ENCODE results near the gene MAP2K4.
"Not testable (repeated sequence)": the region's sequence is repeated elsewhere in the genome, so short reads cannot be mapped to it uniquely, and the experiment has no call there.

Gene MAP2K4

DNA sequence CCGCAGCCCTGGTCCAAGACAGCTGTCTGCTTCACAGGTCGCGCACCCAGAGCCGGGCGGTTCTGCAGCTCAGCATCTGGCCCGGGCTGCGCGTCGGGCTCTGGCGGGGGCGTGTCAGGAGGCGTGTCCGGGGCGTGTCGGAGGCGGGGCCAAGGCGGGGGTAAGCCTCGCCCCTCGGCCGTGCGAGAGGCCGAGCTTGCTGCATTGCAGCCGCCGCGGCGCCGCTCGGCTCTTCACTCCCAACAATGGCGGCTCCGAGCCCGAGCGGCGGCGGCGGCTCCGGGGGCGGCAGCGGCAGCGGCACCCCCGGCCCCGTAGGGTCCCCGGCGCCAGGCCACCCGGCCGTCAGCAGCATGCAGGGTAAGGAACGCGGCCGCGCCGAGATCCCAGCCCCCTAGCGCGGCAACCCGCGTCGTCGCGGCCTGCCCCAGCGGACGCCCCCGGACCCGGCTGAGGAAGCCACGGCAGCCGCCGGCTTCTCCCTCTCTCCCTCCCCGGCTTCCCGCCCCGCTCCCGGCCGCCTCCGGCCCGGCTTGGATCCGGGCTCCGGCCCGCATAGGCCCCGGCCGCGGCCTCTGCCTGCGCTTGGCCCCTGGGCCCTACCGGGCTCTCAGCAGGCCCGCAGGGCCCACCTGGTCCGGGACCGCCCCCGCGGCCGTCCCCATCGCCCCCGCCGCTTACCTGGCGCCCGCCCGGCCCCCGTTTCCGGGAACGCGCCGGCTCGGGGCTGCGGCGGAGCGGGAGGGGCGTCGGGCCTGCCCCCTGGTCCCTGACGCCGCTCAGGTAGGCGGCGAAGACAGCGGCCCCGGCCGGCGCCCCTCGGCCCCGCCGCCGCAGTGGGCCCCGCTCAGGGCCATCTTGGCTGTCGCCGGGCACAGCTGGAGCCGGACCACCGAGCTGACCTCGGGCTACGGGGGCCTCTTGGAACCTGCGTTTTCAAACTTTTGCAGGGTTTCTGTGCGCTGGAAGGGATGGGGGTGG is at the start of gene MAP2K4:
TSS of gene MAP2K4 (plus strand) at position 236 of the 981 bp plus-strand sequence. CDS start at position 246, 10 bp downstream.
- DNase-seq (ENCODE audit: low spot score): peak; percentile 92

DNA sequence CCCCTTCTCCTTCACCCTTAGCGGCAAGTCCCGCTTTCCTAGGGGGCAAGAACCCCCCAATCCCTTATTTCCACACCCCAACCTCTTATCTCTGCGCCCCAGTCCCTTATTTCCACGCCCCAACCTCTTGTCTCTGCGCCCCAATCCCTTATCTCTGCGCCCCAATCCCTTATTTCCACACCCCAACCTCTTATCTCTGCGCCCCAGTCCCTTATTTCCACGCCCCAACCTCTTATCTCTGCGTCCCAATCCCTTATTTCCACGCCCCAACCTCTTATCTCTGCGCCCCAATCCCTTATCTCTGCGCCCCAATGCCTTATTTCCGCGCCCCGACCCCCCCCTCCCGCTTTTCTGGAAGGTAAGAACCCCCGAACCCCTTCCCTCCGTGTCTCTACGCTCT is 47.9 kb upstream of the MAP2K4 start:
- not testable (repeated sequence) for DNase-seq (ENCODE audit: low spot score)

DNA sequence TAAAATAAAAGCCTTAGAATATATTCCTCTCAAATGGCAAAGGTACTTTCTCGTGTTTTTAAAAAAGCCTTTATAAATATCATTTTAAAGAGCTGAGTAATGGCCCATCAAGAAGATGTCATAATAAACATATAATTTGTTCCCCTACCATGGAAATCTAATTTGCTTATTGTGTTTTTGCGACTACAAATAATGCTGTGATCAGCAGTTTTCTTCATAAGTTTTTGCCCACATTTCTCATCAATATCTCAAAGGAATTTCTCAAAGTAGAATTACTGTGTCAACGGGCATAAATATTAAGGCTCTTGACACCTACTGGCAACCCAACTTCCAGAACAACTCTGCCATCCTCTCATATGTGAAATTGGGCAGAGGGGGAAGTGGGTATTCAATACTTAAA is 40.9 kb upstream of the MAP2K4 start:
- no peak for DNase-seq (ENCODE audit: low spot score)

DNA sequence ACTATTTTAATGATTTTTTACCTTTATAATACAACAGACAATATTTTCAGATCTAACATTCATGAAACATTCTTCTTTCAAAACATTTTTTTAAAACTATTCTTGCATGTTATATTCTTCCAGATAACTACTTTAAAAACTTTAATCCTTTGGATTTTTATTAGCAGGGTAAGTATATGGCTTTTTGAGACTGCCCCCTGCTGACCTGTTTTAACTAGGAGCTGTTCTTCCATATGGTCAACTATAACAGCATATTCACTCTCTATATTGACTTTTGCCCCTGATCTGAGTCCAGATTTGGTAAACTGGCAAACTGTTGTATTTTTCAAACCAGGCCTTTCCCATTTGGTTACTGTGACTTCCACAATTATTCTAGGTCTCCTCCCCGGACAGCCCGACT is 39.9 kb upstream of the MAP2K4 start:
- no peak for DNase-seq (ENCODE audit: low spot score)

DNA sequence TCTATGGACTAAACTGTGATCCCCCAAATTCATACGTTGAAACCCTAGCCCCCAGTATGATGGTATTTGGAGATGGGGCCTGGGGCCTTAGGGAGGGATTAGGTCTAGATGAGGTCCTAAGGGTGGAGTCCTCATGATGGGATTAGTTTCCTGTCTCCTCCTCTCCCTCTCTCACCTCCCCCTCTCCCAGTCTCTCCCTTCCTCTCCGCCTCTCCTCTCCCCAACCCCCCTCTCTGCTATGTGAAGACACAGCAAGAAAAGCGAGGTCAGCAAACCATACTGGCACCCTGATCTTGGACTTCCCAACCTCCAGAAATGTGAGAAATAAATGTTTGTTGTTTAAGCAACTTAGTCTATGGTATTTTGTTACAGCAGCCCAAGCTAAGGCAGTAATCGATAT is 38.8 kb upstream of the MAP2K4 start:
- no peak for DNase-seq (ENCODE audit: low spot score)

DNA sequence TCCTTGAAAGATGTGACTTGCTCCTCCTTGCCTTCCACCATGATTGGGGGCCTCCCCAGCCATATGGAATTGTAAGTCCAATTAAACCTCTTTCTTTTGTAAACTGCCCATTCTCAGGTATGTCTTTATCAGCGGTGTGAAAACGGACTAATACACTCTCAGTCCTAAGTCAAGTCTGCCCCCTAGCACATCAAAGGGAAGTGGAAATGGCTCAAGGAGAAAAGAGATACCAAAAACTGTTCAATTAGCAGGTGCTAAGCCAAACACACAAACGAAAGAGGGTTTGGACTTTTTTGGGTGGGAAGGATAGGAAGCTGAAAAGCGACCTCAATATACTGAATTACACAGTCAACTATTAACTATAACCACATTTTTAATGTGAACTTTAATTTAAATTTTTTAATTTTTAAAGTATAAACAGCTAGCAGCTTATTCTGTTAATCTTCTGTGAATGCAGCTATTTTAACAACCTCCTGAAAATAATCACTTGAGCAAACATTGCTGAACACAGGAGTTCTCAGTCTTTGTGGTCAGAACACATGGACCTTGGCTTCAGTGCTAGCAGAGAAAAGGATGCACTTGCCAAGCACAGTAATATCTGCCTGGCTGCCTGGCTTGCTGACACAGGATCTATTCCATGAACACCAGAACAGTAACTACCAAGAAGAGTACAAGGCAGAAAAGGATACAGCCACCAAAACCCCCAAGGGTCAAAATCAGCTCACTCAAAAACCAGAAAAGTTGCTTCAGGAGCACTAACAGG is 34.3 kb upstream of the MAP2K4 start:
- DNase-seq (ENCODE audit: low spot score): no peak

DNA sequence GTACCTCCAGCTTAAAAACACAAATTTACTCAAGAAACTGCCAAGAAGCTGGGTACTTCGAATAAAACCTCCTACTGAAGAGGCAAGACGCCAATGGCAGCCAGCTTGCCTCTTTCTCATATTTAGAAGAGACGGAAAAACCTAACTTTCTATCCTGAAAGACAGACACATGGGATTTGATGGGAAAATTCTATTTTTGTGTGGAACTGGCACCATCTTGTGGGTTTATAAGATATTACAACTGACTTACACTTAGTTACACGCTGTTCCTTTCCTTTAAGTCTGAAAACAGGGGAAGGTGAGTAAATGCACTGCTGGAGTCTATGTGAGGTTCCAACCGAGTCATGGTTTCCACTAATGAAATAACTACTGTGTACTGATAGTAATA is 33.7 kb upstream of the MAP2K4 start:
- peak; percentile 10 for DNase-seq (ENCODE audit: low spot score)

DNA sequence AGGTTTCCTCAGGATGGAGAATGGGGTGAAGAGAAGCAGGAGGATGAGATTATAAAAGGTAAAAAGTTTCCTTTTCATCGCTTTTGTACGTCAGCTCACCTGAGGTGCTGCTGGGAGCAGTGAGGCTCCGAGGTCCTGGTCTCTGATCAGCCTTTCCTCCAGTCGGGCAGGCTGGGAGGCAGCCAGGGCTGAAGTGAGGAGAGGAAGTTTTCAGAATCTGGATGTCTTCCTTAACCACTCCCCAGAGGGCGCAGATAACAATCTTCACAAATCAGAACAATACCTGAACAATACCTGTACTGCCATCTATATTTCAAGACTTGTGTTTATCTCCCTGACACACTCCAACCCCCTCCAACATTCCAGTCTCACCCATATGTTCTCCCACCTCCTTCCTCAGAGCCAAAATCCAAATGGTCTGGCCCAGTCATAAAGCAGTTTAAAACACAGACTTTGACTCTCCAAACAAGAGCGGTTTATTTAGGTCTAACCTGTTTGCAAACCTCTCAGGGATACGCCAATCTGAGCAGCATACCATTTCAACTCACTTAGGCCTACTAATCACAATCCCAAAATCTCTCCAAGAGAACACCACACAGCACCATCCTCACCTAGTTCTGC is 30.2 kb upstream of the MAP2K4 start:
- no peak for DNase-seq (ENCODE audit: low spot score)

DNA sequence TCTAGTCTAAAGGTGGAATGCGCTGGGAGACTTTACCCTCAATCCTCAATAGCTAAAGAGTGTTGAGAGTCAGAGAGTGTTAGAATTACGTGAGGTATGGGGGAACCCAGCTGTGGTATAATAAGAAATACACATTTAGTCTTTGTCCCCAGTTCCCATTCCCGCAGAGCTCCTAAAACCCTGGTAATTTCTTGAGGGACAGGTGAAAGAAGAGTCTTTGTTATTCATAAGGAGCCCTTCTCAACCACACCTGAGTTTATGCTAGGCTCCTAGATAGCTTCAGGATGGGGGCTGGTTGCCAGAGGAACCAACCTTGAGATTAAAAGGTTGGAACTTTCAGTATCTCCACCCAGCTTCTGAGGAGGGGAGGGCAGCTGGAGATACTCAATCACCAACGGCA is 29.2 kb upstream of the MAP2K4 start:
- no peak for DNase-seq (ENCODE audit: low spot score)

DNA sequence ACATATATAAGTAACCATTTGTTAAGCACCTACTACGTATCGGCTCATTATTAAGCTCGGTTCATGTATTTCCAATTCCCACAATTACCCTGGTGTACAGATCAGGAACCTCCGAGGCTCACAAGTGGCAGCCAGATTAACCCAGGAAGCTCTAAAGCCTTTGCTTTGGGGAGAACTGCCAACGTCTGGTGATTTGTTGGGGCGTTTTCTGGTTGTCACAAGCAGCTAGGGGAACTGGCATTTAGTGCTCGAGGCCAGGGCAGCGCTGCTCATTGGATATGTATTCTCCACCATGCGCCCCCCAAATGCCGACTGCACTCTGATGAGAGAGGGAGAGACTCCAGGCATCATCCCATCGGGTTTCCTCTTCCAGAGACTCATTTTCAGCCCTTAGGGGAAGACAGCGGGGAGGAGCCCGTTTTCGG is 23.9 kb upstream of the MAP2K4 start:
- DNase-seq (ENCODE audit: low spot score): peak; percentile 52

DNA sequence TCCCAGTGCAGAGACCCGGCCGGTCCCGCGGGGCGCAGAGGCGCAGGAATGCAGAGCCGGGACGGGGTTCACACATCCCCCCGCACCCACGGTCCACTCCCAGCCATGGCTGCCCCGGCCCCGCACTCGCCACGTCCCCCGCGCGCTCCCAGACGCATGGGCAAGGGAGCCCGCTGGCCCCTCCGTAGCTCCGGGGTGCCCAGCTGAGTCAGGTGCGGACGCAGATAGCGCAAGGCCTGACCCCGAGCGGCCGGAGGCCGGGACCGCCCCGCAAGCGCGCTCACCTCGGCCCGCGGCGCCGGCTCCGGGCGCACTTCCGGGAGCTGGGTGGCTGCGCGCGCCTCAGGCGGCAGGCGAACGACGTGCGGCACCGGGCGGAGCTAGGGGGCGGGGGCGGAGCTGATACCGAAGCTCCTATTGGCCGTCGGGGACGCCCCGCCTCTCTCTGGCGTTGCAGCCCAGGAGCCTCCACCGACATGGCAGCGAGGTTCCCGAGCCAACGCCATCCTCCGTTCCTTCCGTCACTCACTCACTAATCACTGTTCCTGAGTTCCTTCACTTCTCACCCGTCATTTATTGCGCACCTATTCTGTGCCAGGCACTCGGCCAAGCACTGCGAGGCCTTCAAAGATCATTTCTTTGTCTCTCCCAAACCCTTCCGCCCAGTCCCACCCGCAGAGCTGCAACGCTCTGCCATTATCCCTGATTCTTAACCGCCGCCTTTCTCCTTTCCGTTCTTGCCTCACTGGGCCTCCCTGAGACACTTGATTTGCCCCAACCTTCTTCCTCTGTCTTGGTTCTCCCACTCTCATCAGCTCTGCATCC is 23.3 kb upstream of the MAP2K4 start, which contains the start of gene ZNF18:
TSS of gene ZNF18 (minus strand) at position 329 of the 825 bp plus-strand sequence. CDS start 4,646 bp downstream, outside the sequence.
- peak; percentile 95 for DNase-seq (ENCODE audit: low spot score)

DNA sequence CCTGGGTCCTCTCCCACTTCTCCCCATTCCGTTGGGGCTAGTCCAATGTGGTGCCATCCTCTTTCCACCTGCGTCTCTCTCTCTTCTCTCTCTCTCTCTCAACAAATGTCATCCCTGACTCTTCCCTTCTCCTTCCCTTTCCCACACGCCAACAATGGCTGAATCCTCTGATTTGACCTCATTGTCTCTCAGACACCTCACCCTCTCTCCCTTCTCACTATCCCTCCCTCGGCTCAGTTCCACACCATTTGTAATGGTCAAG is 22.8 kb upstream of the MAP2K4 start:
- no peak for DNase-seq (ENCODE audit: low spot score)

DNA sequence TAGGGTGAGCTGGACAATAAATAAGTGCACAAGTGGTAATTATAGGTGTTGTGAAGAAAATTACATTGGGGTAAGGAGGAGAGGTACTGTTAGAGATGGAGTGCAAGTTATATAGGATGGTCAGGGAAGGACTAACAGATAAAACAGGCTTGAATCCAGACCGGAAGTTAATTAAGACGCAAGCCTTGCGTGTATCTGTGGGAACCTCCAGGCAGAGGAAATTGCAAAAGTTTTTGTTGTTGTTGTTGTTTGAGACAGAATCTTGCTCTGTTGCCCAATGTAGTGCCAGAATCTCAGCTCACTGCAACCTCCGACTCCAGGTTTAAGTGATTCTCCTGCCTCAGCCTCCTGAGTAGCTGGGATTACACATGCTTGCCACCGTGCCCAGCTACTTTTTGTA is 21.0 kb upstream of the MAP2K4 start:
- DNase-seq (ENCODE audit: low spot score): no peak

DNA sequence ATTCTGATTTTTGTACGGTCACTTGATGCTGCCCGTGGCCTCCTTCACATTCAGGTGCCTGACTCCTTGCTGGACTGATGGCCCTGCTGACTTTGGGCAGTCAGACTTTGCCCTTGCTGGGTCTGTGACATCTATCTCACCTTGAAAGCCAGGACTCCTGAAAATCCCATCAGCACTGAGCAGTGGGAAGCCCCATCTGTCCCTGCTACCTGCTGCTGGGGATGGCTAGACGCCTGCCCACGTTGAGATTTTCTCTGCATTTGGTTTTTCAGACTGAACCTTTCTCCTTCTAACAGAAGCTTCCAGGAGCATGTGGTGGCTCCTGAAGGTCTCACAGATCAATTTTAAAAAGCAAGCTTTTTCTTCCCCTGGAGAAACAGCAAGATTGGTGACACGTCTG is 13.2 kb upstream of the MAP2K4 start:
- no peak for DNase-seq (ENCODE audit: low spot score)

DNA sequence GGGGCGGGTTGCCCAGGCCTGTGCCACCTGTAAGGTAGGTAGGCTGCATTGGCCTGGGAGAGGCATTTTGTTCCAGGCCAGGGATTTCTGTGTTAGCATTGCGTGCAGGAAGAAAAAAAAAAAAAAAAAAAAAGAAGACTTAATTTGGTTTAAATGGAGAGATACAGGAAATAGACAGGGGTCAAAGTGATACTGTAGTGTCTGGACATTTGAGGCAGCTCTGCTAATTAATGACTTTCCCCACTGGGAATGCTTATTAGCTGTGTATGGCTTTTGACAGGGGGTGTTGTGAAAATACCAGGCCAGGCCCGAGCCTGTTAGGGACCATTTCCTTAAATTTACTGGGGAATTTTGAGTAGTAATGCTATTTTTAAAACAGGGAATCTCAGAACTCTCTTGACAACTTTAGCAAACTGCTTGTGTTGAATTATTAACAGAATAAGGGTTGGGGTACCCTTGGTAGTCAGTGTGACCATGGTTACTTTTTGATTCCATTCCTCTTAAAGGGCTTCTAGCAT is 1.0 kb downstream of the MAP2K4 start:
- no peak for DNase-seq (ENCODE audit: low spot score)

DNA sequence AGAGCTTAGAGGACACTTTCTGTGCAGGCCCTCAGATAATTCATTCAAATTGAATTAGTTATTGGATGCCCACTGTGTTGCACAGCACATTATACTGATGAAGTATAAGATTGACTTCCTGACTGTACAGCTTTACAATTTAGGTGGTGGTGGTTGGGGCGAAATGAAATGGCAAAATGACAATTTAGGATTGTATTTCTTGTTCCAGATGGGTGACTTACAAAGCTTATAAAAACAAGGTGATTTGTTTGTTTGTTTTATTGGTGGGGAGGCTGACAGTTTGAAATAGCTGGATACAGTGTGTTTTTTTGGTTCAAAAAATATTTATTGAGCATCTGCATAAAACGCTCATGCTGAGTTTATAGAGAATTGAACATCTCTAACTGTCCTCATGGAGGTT is 1.6 kb downstream of the MAP2K4 start:
- no peak for DNase-seq (ENCODE audit: low spot score)

DNA sequence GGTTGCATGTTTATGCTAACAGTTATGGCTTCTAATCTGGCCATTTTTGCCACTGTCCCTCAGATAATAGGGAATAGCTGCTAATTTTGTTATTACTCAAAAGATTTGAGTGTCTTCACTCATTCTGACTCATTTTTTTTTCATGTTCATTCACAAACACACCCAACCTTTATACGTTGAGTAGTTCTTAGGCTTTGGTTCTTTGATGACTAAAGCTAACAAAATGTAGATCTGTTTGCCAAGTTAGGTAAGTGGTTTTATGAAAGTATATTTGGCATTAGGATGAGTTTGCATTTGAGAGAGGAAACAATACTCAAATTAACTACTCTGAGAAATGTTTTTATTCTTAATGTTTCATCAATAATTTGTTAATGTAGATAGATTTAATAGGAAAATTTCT is 3.6 kb downstream of the MAP2K4 start:
- DNase-seq (ENCODE audit: low spot score): peak; percentile 10

DNA sequence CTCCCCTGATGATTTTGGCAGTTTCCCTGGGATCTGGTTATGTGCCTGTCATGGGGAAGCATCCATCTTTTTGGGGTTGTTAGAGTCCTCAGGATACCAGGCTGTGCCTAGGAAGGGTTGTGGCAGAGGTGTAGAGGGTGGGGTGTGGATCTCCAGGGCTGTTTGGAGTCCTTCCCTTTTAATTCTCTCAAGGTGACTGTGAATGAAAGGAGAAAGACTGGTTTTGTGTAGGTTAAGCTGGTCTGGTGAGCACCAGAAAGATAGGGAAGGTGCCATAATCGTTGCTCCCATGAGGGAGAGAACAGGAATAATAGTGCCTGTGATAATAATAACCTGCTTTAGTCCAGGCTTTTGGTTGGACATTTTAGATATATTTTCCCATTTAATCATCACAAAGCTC is 7.0 kb downstream of the MAP2K4 start:
- DNase-seq (ENCODE audit: low spot score): no peak

DNA sequence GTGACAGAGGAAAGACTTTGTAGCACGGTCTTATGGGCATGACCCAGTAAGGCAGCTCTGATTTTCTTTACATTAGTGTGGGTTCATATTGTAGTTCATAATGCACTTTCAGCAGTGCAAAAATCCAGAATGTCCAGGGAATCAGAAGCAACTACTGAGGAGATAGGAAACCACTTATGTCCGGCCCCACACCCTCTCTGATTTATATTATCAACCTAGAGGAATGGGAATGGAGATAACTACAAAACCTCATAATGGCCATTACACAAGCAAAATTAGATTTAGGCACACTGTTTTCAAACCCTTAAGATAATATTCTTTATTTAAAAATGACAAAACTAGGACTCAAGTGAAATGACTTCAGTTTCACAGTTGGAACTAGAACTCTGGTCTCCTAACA is 7.9 kb downstream of the MAP2K4 start:
- DNase-seq (ENCODE audit: low spot score): no peak

DNA sequence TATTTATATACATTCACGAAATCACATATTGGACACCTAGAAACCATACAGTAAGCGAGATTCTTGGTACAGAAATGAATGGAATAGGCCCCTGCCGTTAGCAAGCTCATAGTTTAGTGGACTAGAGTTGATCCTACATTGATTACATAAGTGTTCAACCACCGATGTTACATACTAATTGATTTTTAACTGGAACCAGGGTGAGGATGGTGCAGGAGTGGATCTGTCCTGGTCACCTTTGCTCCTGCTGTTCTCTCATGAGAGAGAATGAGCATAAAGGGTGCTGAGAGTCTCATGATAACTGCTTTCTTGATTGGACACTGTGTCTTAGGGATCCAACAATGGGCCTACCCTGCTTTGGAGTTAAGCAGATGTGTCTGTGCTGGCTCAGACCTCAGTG is 13.9 kb downstream of the MAP2K4 start:
- no peak for DNase-seq (ENCODE audit: low spot score)

DNA sequence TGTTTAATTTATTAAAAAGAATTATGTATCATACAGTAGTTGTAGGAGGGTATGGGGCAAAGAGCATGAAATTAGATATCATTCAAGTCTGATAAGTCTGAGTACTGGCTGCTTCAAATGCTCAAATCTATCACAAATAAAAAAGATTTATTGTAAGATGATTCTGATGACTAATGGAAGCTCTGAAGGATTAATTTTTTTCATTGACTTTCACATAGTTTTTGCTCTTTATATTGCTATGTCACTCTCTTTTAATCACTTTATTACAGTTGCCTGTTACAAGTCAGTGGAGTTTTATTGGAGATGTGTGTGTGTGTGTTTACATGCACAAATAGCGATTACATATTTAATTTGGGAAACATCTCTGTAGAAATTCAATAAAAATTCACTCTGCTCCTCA is 15.0 kb downstream of the MAP2K4 start:
- DNase-seq (ENCODE audit: low spot score): no peak

DNA sequence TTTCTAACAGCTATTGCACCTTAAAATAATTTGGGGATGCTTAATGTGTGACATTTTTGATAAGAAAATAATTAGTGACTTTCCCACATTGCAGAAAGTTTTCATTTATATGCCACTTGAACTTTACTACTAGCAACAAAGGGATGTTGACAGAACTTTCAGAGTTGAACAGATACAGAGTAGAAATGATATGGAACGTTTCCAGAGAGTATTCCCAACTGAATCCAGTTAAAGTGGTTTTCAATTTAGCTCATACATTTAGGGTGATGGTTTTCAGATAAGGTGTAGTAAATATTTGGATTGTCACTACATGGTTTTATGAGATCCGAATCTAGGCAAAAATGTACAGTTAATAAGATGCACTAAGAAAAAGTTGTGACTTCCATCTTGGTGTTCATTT is 17.3 kb downstream of the MAP2K4 start:
- no peak for DNase-seq (ENCODE audit: low spot score)

Measured in activated CD4-positive, alpha-beta T cell treated with anti-CD3 and anti-CD28 coated beads, Interleukin-2, Interleukin-4, amounts not matched to agents 100 ng/mL and 50 ng/mL, durations not matched to agents 16 hours and 8 hours (primary cell).